C4-2B (cell line): ENCODE results near the gene PAN2.

Source experiments
- CTCF ChIP-seq: fragments of 450-650 bp; conservative IDR thresholded peaks from 2 replicates; pipeline ENCODE4 v1.5.1; 2017; ENCODE audit warnings: mild to moderate bottlenecking
- ZFX ChIP-seq: fragments of 450-650 bp; IDR thresholded peaks from 2 replicates; pipeline ENCODE4 v1.6.1; 2017

GRCh38 chr12:56377989-56378316 lies 44.2 kb upstream of the PAN2 start:
- no peak for TF ChIP-seq CTCF
- TF ChIP-seq ZFX, result no peak
